Body of pancreas (tissue), 4 donors: Measurements from ENCODE around the gene FBXO31. TPM values are rescaled to one million over a fixed set of nuclear protein-coding genes. Genes with fewer than 3 reads are reported as not detected.

ENCODE experiments used
- ATAC-seq: fragments of 150-250 bp; one replicate; pipeline ENCODE4 v1.9.1; 2016
- DNase-seq, 4 donors: peaks; one replicate each; pipeline ENCODE4 v3.0.0-alpha.2; 2019
- H3K27ac ChIP-seq, 4 donors: fragments of 200-600 bp; sonication (generic); 1 replicate in 3 of 4; 2 replicates in 1 of 4; pipeline versions ENCODE4 v1.5.1 to v1.6.1; 2016 to 2019; ENCODE audit warnings: mild to moderate bottlenecking in 1 of 4, mixed read lengths in 1 of 4, moderate library complexity in 1 of 4
- H3K27me3 ChIP-seq, 2 donors: fragments of 200-600 bp; sonication (generic); one replicate each; pipeline ENCODE4 v1.6.0; 2016; ENCODE audit warnings: mild to moderate bottlenecking in 1 of 2
- H3K36me3 ChIP-seq, 2 donors: fragments of 200-600 bp; sonication (generic); replicated peaks in 1 of 2; 2 replicates each; pipeline ENCODE4 v1.5.1; 2016; ENCODE audit warnings: low read depth in 2 of 2; ENCODE audit not compliant: insufficient read depth in 1 of 2
- H3K4me1 ChIP-seq: fragments of 200-600 bp; sonication (generic); one replicate; pipeline ENCODE4 v1.6.0; 2016
- H3K4me3 ChIP-seq, 2 donors: fragments of 200-600 bp; sonication (generic); 1 replicate in 1 of 2; 2 replicates in 1 of 2; pipeline ENCODE4 v1.5.1; 2016 to 2019
- H3K9me3 ChIP-seq, 3 donors: fragments of 200-600 bp; sonication (generic); 1 replicate in 2 of 3; 2 replicates in 1 of 3; pipeline ENCODE4 v1.5.1; 2016
- CTCF ChIP-seq, 7 experiments: fragments of 450-650 bp in 4 of 7; fragments of 200-600 bp in 3 of 7; sonication (generic) in 3 of 7; IDR thresholded peaks; one replicate each; pipeline ENCODE4 v1.5.1; 2016 to 2019; ENCODE audit warnings: antibody characterized with exemption in 7 of 7
- POLR2A ChIP-seq, 3 donors: fragments of 450-650 bp; IDR thresholded peaks; one replicate each; pipeline ENCODE4 v1.6.1; 2016; ENCODE audit warnings: antibody characterized with exemption in 3 of 3, mild to moderate bottlenecking in 2 of 3
- WGBS, 2 donors: methylation state at CpG; one replicate each; pipeline ENCODE4 v1.1.5; 2017; 5-methylcytosine and 5-hydroxymethylcytosine counted together
- intact Hi-C: fragments of 100-400 bp; cut with DNase I; formaldehyde crosslinking; loops from one replicate; pipeline ENCODE4 v1.15.1; 2023
- total RNA-seq, 2 donors: library from RNA; depleted of rRNA; stranded (reverse); fragments of >200 nt; gene quantifications; one replicate each; pipeline ENCODE4 v1.1.0, GENCODE V29; 2016

Gene FBXO31
- total RNA-seq, 2 donors from 2014 or later: 35.5 to 46.8 TPM

GRCh38 chr16:87305505-87306391 lies 77.8 kb downstream of the FBXO31 start:
- DNase-seq (no peak), ATAC-seq (no peak)
- Histone ChIP-seq H3K36me3 (no peaks in the 10 kb centered on the region), H3K4me3 (no peak overlapping the region), H3K27me3 (no peaks in the 10 kb centered on the region), H3K27ac (no peak overlapping the region), H3K9me3 (no peaks in the 10 kb centered on the region), H3K4me1 (no peaks in the 10 kb centered on the region)
- WGBS, 2 donors: 68 to 79% methylated on average over 10 to 27 of the region's 30 CpGs
- intact Hi-C loops: no loop called here
- TF ChIP-seq CTCF (IDR thresholded peaks at IDR 0.05) (no peak), POLR2A (IDR thresholded peaks at IDR 0.05) (no peak)

GRCh38 chr16:87304951-87305350 lies 78.6 kb downstream of the FBXO31 start:
- H3K4me1 ChIP-seq: no peaks in the 10 kb centered on the region
- H3K27ac ChIP-seq: no peak overlapping the region
- no peaks in the 10 kb centered on the region for H3K36me3 ChIP-seq
- TF ChIP-seq POLR2A (IDR thresholded peaks at IDR 0.05) (no peak), CTCF (IDR thresholded peaks at IDR 0.05) (no peak)
- ATAC-seq (no peak), DNase-seq (no peak)
- intact Hi-C loops: no loop called here
- H3K4me3 ChIP-seq: no peak overlapping the region
- no peaks in the 10 kb centered on the region for H3K9me3 ChIP-seq
- H3K27me3 ChIP-seq: no peaks in the 10 kb centered on the region
- WGBS, 2 donors: 68 to 69% methylated on average over 10 of the region's 10 CpGs

GRCh38 chr16:87303962-87304521 lies 79.5 kb downstream of the FBXO31 start:
- TF ChIP-seq CTCF (IDR thresholded peaks at IDR 0.05) (no peak), POLR2A (IDR thresholded peaks at IDR 0.05) (no peak)
- no peak overlapping the region for H3K4me3 ChIP-seq
- H3K27ac ChIP-seq: no peak overlapping the region
- no peaks in the 10 kb centered on the region for H3K9me3 ChIP-seq
- intact Hi-C loops: no loop called here
- 83 to 85% methylated on average over 2 to 4 of the region's 4 CpGs for WGBS, 2 donors
- no peaks in the 10 kb centered on the region for H3K36me3 ChIP-seq
- no peaks in the 10 kb centered on the region for H3K4me1 ChIP-seq
- no peaks in the 10 kb centered on the region for H3K27me3 ChIP-seq
- DNase-seq (no peak), ATAC-seq (no peak)

- Histone ChIP-seq H3K4me3 (no peak overlapping the region), H3K27ac (no peak overlapping the region), H3K36me3 (no peaks in the 10 kb centered on the region), H3K4me1 (no peaks in the 10 kb centered on the region), H3K9me3 (no peaks in the 10 kb centered on the region), H3K27me3 (no peaks in the 10 kb centered on the region)
- intact Hi-C loops: no loop called here
- DNase-seq (no peak), ATAC-seq (no peak)
- WGBS, 2 donors: 86 to 100% methylated on average over 1 to 7 of the region's 7 CpGs
- TF ChIP-seq CTCF (IDR thresholded peaks at IDR 0.05): no peak
- TF ChIP-seq POLR2A (IDR thresholded peaks at IDR 0.05): no peak
These were observed 80.1 kb downstream of the FBXO31 start for GRCh38 chr16:87303431-87303930.
